Measurements from ENCODE around the gene IFNL4. TPM values are rescaled to one million over a fixed set of nuclear protein-coding genes. Genes with fewer than 3 reads are reported as not detected.
"Not testable (repeated sequence)": the region's sequence is repeated elsewhere in the genome, so short reads cannot be mapped to it uniquely, and the experiment has no call there.

The IFNL4 gene
- total and polyA plus RNA-seq, 2 donors from 2014 or later: not detected

DNA sequence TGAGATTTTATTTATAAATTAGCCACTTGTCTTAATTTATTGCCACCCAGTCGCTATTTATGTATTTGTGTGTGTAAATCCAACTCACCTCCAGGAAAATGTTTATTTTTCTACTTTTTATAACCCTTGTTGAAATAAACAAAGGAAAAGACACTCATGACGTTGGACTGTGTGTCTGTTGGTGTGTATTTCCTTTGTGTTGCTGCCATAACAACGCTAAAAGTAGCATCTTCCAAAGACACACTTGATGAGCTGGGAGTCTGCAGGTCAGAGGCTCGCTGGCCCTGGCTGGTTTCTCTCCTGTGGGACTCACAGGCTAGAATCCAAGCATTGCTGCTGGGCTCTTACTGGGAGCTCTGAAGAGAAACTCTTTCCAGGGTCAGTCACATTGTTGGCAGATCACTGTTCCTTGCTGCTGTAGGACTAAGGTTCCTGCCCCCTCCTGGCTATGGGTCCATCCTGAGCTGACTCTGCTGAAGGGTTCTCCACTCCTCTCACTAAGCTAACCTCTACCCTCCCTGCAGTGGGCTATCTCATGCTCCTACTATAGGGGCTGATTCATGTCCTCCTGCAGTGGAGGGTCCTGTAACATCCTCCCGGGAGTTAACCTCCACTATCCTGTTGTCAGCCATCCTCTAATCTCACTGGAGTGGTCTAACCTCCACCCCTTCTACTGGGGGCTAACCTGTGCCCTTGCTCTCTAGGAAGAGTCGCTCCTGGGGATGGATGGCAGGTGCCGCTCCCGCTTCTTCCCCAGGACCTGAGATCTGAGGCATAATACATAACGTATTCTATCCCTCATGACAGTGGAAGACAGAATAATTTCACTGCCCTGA is 21.6 kb upstream of the IFNL4 start:
- no peaks in the 10 kb centered on the region for H3K9me3 ChIP-seq (ENCODE audit: control insufficient read depth in 2 of 3, insufficient read depth in 1 of 3, low read length in 3 of 3)
- no peaks in the 10 kb centered on the region for H3K36me3 ChIP-seq (ENCODE audit: control insufficient read depth in 2 of 3, insufficient read depth in 3 of 3, low read length in 3 of 3)
- DNase-seq: peak in 3 of 5 donors; percentile 37 to 50 (median 37)
- intact Hi-C loops (cut with DNase I): no loop called here
- peaks cover 4% of the 10 kb centered on the region for H3K27me3 ChIP-seq (ENCODE audit: control insufficient read depth, insufficient read depth, low read length)
- H3K4me3 ChIP-seq (ENCODE audit: low read length in 3 of 3): no peak overlapping the region
- FAIRE-seq: no peak
- TF ChIP-seq, protein P1, sequence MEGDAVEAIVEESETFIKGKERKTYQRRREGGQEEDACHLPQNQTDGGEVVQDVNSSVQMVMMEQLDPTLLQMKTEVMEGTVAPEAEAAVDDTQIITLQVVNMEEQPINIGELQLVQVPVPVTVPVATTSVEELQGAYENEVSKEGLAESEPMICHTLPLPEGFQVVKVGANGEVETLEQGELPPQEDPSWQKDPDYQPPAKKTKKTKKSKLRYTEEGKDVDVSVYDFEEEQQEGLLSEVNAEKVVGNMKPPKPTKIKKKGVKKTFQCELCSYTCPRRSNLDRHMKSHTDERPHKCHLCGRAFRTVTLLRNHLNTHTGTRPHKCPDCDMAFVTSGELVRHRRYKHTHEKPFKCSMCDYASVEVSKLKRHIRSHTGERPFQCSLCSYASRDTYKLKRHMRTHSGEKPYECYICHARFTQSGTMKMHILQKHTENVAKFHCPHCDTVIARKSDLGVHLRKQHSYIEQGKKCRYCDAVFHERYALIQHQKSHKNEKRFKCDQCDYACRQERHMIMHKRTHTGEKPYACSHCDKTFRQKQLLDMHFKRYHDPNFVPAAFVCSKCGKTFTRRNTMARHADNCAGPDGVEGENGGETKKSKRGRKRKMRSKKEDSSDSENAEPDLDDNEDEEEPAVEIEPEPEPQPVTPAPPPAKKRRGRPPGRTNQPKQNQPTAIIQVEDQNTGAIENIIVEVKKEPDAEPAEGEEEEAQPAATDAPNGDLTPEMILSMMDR (IDR thresholded peaks at IDR 0.05; ENCODE audit: borderline replicate concordance, extremely low read depth, insufficient read depth): no peak
- no peaks in the 10 kb centered on the region for H3K4me1 ChIP-seq (ENCODE audit: control insufficient read depth in 2 of 3, insufficient read depth in 2 of 3, low read depth in 1 of 3, low read length in 3 of 3)
- H3K27ac ChIP-seq (ENCODE audit: low read depth in 2 of 2, low read length in 2 of 2): no peak overlapping the region
- no peak overlapping the region for H3K9ac ChIP-seq (ENCODE audit: low read length in 3 of 3)

DNA sequence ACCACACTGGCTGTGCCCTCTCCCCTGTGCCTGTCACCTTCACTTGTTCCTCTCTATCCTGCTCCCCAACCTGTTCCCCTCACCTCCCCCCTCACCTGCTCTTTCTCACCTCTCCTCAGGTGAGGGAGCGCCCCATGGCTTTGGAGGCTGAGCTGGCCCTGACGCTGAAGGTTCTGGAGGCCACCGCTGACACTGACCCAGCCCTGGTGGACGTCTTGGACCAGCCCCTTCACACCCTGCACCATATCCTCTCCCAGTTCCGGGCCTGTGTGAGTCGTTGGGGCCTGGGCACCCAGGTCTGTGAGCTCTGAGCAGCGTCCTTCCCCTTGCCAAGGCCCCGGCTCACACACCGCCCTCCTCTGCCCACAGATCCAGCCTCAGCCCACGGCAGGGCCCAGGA is 20.7 kb upstream of the IFNL4 start:
- intact Hi-C loops (cut with DNase I); H3K4me3 ChIP-seq (ENCODE audit: low read length in 3 of 3); FAIRE-seq; H3K36me3 ChIP-seq (ENCODE audit: control insufficient read depth in 2 of 3, insufficient read depth in 3 of 3, low read length in 3 of 3); H3K4me1 ChIP-seq (ENCODE audit: control insufficient read depth in 2 of 3, insufficient read depth in 2 of 3, low read depth in 1 of 3, low read length in 3 of 3); DNase-seq; H3K9me3 ChIP-seq (ENCODE audit: control insufficient read depth in 2 of 3, insufficient read depth in 1 of 3, low read length in 3 of 3); H3K27me3 ChIP-seq (ENCODE audit: control insufficient read depth, insufficient read depth, low read length); H3K9ac ChIP-seq (ENCODE audit: low read length in 3 of 3); H3K27ac ChIP-seq (ENCODE audit: low read depth in 2 of 2, low read length in 2 of 2): not testable (repeated sequence)

DNA sequence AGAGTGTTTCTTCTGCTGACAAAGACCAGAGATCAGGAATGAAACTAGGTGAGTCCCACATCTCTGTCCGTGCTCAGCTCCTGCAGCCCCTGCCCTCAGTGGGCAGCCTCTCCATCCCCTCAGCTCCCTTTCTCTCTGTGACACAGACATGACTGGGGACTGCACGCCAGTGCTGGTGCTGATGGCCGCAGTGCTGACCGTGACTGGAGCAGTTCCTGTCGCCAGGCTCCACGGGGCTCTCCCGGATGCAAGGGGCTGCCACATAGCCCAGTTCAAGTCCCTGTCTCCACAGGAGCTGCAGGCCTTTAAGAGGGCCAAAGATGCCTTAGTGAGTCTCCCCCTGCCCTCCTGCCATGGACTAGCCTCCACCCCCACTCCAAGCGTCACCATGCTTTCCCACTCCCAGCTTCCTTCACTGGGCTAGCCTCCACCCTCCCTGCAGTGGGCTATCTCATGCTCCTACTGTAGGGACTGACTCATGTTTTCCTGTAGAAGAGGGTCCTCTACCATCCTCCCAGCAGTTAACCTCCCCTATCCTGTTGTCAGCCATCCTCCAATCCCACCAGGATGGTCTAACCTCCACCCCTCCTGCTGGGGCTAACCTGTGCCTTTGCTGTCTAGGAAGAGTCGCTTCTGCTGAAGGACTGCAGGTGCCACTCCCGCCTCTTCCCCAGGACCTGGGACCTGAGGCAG is 20.0 kb upstream of the IFNL4 start:
- H3K4me1 ChIP-seq (ENCODE audit: control insufficient read depth in 2 of 3, insufficient read depth in 2 of 3, low read depth in 1 of 3, low read length in 3 of 3); H3K4me3 ChIP-seq (ENCODE audit: low read length in 3 of 3); FAIRE-seq; DNase-seq; H3K36me3 ChIP-seq (ENCODE audit: control insufficient read depth in 2 of 3, insufficient read depth in 3 of 3, low read length in 3 of 3); H3K27ac ChIP-seq (ENCODE audit: low read depth in 2 of 2, low read length in 2 of 2); H3K9ac ChIP-seq (ENCODE audit: low read length in 3 of 3); intact Hi-C loops (cut with DNase I); H3K9me3 ChIP-seq (ENCODE audit: control insufficient read depth in 2 of 3, insufficient read depth in 1 of 3, low read length in 3 of 3): not testable (repeated sequence)
- H3K27me3 ChIP-seq (ENCODE audit: control insufficient read depth, insufficient read depth, low read length): peaks cover 10% of the 10 kb centered on the region

DNA sequence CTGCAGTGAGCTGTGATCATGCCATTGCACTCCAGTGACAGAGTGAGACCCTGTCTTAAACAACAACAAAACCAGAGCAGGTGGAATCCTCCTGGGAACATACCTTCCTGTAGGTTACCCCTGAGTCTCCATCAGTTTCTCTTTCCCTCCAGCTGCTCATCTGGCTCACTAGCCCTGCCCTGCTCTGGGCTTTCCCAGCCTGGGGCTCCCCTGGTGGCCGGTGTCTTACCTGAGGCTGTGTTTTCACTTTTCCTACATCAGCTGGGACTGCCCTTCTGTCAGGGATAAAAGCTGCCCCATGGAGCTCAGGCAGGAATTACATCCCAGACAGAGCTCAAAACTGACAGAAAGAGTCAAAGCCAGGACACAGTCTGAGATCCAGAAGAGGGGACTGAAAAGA is 19.4 kb upstream of the IFNL4 start, which contains the start of gene IFNL2:
Gene IFNL2, plus strand, starts transcription at position 312 of the 400 bp plus-strand sequence. CDS start 173 bp downstream, outside the sequence.
- peaks cover 11% of the 10 kb centered on the region for H3K27me3 ChIP-seq (ENCODE audit: control insufficient read depth, insufficient read depth, low read length)
- intact Hi-C loops (cut with DNase I); H3K36me3 ChIP-seq (ENCODE audit: control insufficient read depth in 2 of 3, insufficient read depth in 3 of 3, low read length in 3 of 3); H3K27ac ChIP-seq (ENCODE audit: low read depth in 2 of 2, low read length in 2 of 2); H3K4me1 ChIP-seq (ENCODE audit: control insufficient read depth in 2 of 3, insufficient read depth in 2 of 3, low read depth in 1 of 3, low read length in 3 of 3); H3K9me3 ChIP-seq (ENCODE audit: control insufficient read depth in 2 of 3, insufficient read depth in 1 of 3, low read length in 3 of 3); FAIRE-seq; DNase-seq; H3K9ac ChIP-seq (ENCODE audit: low read length in 3 of 3); H3K4me3 ChIP-seq (ENCODE audit: low read length in 3 of 3): not testable (repeated sequence)
